ENCODE data around the gene MFSD6.
A peak's percentile ranks its signal among the peaks of the same experiment; 100 is the strongest.

DNA sequence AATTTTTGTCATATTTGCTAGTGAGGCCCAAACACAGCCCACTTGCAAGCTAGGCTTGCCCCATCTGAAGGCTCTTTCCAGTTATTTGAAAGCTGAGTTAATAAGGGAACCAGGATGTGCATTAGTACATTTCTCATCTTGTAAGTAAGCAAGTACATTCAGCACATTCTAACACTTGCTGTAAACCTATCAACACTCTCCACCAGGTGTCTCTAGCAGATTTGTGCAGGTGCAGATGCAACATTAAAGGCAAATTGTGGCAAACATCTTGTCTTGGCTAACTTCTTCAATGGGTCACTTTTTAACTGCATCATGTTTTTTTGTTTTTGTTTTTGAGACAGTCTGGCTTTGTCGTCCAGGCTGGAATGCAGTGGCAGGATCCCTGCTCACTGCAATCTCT lies 25.3 kb upstream of the MFSD6 start:
- TF ChIP-seq, protein P1, sequence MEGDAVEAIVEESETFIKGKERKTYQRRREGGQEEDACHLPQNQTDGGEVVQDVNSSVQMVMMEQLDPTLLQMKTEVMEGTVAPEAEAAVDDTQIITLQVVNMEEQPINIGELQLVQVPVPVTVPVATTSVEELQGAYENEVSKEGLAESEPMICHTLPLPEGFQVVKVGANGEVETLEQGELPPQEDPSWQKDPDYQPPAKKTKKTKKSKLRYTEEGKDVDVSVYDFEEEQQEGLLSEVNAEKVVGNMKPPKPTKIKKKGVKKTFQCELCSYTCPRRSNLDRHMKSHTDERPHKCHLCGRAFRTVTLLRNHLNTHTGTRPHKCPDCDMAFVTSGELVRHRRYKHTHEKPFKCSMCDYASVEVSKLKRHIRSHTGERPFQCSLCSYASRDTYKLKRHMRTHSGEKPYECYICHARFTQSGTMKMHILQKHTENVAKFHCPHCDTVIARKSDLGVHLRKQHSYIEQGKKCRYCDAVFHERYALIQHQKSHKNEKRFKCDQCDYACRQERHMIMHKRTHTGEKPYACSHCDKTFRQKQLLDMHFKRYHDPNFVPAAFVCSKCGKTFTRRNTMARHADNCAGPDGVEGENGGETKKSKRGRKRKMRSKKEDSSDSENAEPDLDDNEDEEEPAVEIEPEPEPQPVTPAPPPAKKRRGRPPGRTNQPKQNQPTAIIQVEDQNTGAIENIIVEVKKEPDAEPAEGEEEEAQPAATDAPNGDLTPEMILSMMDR (IDR thresholded peaks at IDR 0.05 in 8 of 11, conservative IDR thresholded peaks at IDR 0.05 in 3 of 11) = peak; percentile 35 to 71 (median 61)
- no peak for TF ChIP-seq POLR2AphosphoS5 (IDR thresholded peaks at IDR 0.05)
- TF ChIP-seq POLR2A (IDR thresholded peaks at IDR 0.05) = no peak
